GM12872 (cell line): ENCODE results near the gene PERM1.

ENCODE experiments used
- TF ChIP-seq, protein P1 (sequence below): IDR thresholded peaks from 3 replicates; pipeline ENCODE4 v1.5.1; 2011; ENCODE audit warnings: low read depth, mild to moderate bottlenecking, low read length, moderate library complexity; ENCODE audit not compliant: insufficient read depth

The PERM1 gene

DNA sequence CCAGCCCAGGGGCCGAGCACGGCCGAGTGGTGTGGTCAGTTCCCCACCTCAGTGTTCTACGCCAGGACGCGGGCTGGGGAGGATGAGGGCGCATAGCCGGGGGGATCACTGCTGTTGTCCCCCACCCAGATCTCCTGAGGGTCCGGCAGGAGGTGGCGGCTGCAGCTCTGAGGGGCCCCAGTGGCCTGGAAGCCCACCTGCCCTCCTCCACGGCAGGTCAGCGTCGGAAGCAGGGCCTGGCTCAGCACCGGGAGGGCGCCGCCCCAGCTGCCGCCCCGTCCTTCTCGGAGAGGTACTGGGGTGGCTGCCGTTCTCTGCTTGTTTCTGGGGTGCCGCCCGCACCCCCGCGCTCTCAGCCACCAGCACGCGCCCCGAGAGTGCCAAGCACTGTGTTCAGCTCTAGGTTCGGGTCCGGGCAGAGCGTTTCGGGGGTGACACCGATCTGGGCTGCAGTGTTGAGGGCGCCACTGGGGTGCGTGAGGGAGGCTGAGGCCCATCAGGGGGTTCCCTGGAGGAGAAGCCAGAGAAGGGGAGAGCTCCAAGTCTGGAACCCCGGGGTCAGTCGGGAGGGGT is 40.8 kb downstream of the PERM1 start:
- TF ChIP-seq, protein P1, sequence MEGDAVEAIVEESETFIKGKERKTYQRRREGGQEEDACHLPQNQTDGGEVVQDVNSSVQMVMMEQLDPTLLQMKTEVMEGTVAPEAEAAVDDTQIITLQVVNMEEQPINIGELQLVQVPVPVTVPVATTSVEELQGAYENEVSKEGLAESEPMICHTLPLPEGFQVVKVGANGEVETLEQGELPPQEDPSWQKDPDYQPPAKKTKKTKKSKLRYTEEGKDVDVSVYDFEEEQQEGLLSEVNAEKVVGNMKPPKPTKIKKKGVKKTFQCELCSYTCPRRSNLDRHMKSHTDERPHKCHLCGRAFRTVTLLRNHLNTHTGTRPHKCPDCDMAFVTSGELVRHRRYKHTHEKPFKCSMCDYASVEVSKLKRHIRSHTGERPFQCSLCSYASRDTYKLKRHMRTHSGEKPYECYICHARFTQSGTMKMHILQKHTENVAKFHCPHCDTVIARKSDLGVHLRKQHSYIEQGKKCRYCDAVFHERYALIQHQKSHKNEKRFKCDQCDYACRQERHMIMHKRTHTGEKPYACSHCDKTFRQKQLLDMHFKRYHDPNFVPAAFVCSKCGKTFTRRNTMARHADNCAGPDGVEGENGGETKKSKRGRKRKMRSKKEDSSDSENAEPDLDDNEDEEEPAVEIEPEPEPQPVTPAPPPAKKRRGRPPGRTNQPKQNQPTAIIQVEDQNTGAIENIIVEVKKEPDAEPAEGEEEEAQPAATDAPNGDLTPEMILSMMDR, result no peak

DNA sequence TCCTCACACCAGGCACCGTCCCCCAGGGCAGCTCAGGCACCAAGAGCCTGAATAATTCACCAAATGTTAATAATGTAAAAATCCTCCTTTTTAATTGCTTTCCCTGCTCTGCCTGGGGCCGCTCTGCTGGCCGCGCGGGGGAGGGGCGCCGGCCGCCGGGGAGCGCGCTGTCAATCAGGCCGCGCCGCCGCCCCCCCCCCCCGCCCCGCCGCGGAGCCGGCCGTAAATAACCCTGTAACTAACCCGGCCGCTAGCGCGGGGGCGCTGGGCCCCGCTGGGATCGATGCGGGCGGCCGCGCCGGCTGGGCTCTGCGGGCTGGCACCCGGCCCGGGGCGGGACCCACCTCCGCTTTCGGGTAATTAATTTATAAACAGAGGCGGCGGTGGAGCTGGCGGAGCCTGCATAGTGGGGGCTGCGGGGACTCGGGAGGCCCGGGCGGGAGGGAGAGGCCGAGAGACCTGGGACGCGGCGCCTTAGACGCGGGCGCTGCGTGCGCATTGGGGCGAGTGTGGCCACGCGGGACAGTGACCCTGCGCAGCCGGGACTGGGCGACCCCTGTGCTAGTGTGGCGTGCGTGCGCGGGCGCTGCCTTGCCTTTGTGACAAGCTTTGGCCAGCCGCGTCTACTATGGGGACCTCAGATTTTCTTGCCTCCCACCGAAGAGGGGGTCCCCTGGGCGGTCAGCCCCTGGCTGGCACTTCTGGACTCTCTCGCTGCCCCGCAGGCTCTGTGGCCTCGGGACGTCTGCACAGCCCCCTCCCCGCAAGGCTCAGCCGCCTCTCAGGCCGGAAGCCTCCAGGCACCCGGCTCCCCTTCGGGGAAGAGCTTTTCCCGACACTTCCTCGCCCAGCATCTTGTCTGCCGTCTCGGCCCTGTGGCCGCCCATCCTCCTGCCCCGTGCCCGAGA is 41.5 kb downstream of the PERM1 start:
- TF ChIP-seq, protein P1, result no peak

DNA sequence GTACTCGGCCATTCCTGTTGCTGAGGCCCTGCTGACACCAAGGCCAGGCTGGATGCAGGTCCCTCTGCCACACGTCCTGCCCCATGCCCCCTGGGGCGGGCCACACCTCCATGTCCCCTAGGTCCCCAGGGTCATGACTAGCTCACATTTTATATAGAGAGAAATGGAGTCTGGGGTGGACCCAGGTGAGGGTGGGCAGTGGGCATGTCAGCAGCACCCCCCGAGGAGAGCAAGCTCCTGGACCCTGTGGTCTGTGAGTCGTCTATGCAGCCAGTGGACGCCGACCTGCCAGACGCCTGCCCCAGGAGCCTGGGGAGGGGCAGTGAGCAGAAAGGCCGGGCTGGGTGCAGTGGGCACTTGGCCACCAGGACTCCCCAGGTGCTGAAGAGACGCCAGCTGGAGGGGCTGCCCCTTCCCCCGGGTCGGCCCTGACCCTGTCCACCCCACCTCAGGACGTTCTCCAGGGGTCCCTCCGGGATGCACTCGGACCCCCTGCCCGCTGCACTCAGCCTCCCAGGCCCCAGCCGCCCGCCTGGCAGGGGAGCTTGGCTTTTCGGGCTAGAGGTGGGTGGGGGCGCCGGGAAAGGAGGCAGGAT is 42.3 kb downstream of the PERM1 start:
- TF ChIP-seq, protein P1, result no peak

DNA sequence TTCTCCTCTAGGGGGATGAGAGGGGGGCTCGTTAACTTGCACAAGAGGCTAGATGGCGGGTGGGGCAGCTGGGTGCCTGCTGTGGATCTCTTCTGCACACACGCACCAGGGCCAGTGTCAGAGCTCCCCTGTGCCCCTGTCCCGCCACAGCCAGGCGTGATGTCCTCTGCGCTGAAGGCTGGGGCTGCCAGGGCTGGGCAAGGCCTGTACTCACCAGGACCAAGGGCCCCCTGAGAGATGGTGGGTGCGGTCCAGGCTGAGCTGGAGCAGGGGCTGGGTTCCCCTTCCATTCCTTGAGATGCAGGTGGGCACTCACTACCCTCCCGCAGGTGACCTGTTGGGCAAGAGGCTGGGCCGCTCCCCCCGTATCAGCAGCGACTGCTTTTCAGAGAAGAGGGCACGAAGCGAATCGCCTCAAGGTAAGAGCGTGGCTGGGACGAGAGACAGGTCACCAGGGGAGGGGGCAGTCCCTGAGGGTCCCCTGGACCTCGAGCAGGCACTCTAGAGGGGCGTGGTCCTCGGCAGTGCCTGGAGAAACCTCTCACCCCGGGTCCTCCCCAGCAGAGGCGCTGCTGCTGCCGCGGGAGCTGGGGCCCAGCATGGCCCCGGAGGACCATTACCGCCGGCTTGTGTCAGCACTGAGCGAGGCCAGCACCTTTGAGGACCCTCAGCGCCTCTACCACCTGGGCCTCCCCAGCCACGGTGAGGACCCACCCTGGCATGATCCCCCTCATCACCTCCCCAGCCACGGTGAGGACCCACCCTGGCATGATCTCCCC is 43.0 kb downstream of the PERM1 start:
- TF ChIP-seq, protein P1, result no peak

DNA sequence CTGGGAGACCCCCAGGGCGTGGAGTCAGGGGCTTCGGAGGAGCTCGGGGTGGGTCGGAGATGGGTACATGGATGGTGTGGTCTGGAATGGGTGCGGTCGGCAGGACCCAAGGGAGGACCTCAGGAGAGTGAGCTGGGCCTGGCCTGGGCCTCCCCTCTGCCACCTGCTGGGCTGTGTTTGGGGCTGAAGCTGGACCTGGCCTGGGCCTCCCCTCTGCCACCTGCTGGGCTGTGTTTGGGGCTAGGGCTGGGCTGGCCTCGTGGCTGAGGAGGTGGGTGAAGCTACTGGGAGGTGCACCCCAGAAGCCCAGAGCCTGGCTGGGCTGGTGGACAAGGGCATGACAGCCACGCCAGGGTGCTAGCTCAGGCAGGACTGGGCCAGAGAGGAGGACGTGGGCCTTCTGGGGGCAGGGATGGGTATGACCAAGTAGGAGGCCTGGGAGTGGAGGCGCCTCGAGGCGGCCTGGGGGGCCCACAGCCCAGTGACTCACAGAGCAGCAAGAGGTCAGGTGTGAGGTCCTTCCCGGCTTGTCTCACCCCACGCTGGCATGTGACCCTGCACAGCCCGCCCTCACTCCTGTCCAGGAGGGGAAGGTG is 43.7 kb downstream of the PERM1 start:
- TF ChIP-seq, protein P1, result peak; percentile 40; the same call in 2 of the 3 replicates

DNA sequence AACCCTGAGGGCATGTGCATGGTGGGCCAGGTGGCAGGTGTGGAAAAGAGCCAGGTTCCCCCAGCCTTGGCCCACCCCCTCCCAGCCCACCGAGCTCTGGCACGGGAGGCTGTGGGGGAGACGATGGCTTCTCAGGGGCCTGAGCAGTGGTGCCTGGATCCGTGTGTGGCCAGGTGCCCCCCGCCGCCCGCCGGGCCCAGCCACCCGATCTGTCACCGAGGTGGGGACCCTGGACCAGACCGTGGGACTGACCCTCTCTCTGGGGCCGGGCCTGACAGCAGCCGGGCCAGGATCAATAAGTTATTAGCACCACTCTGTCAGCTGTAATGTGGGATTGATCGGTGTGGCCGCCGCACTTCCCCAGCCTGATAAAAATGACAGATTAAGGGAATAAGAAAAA is 44.4 kb downstream of the PERM1 start:
- TF ChIP-seq, protein P1, result no peak
